ENCODE data around the gene USP53.

The USP53 gene

DNA sequence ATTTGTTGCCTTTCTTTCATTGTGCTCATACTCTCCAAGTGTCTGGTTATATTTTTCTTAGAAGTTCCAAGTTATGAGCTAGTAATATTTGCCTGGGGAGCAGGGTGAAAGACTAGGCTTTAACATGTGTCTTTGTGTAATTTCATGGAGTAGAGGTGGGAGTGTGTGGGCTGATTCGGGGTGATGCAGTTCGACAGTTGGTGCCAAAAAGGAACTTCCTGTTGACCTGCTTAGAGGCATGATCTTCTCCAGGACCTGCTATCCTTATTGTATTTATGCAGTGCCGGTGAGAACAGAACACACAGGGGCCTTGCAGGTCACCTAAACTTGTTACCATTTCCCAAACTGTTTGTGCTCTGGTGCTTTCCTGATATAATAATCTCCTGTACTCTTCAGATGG is 21.2 kb downstream of the USP53 start:
- DNase-seq (ENCODE audit: extremely low read depth, low read depth), result no peak
- TF ChIP-seq, protein P1, sequence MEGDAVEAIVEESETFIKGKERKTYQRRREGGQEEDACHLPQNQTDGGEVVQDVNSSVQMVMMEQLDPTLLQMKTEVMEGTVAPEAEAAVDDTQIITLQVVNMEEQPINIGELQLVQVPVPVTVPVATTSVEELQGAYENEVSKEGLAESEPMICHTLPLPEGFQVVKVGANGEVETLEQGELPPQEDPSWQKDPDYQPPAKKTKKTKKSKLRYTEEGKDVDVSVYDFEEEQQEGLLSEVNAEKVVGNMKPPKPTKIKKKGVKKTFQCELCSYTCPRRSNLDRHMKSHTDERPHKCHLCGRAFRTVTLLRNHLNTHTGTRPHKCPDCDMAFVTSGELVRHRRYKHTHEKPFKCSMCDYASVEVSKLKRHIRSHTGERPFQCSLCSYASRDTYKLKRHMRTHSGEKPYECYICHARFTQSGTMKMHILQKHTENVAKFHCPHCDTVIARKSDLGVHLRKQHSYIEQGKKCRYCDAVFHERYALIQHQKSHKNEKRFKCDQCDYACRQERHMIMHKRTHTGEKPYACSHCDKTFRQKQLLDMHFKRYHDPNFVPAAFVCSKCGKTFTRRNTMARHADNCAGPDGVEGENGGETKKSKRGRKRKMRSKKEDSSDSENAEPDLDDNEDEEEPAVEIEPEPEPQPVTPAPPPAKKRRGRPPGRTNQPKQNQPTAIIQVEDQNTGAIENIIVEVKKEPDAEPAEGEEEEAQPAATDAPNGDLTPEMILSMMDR (IDR thresholded peaks at IDR 0.05; ENCODE audit: low read depth, low read length), result no peak

DNA sequence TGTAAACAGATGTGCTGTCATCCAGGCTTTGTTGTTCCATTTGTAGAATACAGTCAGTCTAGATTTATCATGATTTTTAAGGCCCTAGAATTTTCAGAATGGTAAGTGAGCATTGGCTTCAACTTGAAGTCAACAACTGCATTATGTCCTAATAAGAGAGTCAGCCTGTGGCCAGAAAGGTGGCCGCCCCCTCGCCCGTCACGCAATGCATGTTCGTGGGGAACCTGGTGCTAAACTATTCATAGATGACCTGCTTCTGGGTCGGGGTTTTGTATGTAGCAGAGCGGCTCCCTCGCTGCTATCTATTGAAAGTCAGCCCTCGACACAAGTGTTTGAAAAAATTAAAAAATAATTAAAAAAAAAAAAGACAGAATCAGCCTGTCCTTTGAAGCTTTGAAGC is 24.7 kb downstream of the USP53 start:
- TF ChIP-seq, protein P1 (IDR thresholded peaks at IDR 0.05; ENCODE audit: low read depth, low read length), result no peak
- no peak for DNase-seq (ENCODE audit: extremely low read depth, low read depth)

DNA sequence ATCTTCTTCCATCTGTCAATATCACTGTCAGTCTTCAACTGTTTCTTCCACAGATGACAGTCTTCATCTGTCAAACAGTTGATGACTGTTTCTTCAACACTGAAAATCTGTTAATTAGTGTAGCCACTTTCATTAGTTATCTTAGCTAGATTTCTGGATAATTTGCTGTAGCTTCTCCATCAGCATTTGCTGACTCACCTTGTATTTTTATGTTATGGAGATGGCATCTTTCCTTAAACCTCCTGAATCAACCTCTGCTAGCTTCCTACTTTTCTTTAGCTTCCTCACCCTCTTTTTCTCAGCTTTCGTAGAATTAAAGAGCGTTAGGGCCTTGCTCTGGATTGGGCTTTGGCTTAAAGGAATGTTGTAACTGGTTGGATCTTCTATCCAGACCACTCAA is 25.1 kb downstream of the USP53 start:
- TF ChIP-seq, protein P1 (IDR thresholded peaks at IDR 0.05; ENCODE audit: low read depth, low read length), result no peak
- DNase-seq (ENCODE audit: extremely low read depth, low read depth), result no peak

DNA sequence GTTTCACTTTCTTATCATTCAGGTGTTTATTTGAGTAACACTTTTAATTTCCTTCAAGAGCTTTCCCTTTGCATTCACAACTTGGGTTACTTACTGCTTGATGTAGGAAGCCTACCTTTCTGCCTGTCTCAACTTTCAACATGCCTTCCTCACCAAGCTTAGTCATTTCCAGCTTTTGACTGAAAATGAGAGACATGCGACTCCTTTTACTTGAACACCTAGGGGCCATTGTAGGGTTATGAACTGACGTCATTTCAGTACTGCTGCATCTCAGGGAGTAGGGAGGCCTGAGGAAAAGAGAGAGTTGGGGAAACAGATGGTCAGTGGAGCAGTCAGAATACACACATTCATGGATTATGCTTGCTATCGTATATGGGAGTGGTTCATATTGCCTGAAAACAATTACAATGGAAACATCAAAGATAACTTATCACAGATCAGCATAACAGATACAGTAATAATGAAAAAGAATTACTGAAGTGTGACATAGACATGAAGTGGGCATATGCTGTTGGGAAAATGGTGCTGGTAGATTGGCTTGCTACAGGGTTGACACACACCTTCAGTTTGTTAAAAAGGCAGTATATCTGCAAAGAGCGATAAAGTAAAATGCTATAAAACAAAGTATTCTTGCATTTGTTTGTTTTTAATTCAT is 25.7 kb downstream of the USP53 start:
- DNase-seq (ENCODE audit: extremely low read depth, low read depth), result no peak
- TF ChIP-seq, protein P1 (IDR thresholded peaks at IDR 0.05; ENCODE audit: low read depth, low read length), result no peak

DNA sequence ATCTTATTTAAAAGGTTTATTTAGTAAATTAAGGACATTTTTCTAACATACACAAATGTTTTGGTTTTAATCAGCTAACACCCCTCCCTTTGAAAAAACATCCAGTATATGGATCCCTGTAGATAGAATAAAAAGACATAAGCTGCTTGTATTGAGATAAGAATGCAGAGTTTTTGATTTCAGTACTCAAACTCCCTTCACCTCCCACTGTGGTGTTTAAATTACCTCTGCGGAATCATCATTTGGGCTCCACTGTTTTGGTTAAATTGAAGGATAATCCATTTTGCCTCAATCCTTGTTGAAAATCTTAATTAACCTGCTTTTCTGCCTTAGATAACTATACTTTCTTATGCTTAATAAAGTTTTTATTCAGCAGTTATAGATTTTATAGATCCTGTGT is 27.6 kb downstream of the USP53 start:
- TF ChIP-seq, protein P1 (IDR thresholded peaks at IDR 0.05; ENCODE audit: low read depth, low read length), result no peak
- no peak for DNase-seq (ENCODE audit: extremely low read depth, low read depth)

DNA sequence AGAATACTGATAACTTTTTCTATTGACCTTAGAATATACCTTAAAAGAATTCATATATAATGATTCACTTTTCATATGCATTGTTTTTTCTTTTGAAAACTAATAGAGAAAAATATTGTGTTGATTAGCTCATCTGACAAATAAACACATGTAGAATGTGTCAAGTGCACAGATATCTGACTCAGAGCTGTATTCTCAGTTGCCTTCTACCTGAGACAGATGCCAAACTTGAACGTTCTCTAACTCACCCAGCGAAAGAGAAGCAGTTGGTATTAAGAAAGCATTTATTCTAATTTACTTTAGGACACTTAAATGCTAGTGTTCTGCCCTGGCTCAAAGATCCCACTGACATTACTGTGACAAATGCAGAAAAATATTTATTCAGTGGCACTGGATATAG is 28.1 kb downstream of the USP53 start:
- DNase-seq (ENCODE audit: extremely low read depth, low read depth), result no peak
- TF ChIP-seq, protein P1 (IDR thresholded peaks at IDR 0.05; ENCODE audit: low read depth, low read length), result no peak

DNA sequence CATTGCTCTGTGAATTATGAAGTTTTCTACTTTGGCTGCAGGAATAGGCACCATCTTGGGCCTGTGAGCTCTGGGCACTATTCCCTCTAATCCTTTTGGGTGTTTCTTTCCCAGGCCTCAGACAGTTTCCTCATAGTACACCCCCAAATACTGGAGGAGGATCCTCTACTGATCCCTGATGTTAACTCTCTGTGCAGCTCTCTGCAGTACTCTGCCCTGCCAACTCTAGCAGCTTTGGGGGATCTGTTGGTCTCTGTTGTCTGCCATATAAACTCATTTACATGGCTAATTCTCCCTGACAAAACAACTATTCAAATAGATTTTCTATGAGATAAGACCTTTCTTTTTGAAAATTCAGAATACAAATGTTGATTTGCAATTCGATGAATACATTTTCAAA is 29.9 kb downstream of the USP53 start:
- TF ChIP-seq, protein P1 (IDR thresholded peaks at IDR 0.05; ENCODE audit: low read depth, low read length), result no peak
- no peak for DNase-seq (ENCODE audit: extremely low read depth, low read depth)

Data from AG09319 (cell line).